ENCODE data around the gene PITX1.

DNA sequence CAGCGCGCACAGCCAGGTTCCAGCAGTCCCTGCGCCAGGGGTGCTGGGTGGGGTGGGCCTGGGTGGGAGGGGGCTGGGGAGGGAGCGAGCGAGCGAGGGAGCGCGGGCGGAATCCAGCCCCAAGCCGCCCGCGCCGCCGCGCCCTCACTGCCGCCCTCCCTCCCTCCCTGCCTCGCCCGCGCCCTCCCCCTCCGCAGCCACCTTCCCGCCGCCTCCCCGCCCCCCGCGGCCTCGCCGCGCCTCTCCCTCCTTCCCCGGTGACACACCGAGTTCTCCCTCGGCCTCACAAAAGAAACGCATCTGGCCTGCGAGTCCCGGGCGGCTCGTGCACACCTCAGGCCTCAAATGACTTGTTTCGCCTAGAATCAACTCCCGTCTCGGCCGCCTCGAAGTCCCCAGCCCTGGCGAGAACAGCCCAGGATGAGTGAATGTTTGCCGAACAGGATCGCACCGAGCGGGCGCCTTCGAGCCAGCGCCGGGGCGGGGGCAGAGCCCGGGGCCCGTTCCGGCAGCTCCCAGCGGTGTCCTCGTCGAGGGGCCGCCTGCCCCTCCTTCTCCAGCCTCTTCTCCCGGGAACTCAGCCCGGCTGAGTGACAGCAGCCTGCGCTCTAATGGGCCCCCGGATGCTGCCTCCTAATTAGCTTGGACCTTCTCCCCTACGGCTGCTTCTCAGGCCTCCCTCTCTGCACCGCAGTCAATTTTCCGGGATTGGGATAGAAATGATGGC, 371 bp upstream of the PITX1 start:
- TF ChIP-seq POLR2A (IDR thresholded peaks at IDR 0.05) = no peak
- TF ChIP-seq, protein P1, sequence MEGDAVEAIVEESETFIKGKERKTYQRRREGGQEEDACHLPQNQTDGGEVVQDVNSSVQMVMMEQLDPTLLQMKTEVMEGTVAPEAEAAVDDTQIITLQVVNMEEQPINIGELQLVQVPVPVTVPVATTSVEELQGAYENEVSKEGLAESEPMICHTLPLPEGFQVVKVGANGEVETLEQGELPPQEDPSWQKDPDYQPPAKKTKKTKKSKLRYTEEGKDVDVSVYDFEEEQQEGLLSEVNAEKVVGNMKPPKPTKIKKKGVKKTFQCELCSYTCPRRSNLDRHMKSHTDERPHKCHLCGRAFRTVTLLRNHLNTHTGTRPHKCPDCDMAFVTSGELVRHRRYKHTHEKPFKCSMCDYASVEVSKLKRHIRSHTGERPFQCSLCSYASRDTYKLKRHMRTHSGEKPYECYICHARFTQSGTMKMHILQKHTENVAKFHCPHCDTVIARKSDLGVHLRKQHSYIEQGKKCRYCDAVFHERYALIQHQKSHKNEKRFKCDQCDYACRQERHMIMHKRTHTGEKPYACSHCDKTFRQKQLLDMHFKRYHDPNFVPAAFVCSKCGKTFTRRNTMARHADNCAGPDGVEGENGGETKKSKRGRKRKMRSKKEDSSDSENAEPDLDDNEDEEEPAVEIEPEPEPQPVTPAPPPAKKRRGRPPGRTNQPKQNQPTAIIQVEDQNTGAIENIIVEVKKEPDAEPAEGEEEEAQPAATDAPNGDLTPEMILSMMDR (IDR thresholded peaks at IDR 0.05) = no peak
